GM13977 (cell line): ENCODE measurements around the gene GLDC.
A peak's percentile ranks its signal among the peaks of the same experiment; 100 is the strongest.

Experiments used
- DNase-seq: peaks from one replicate; pipeline ENCODE4 v3.0.0; 2012; ENCODE audit warnings: low spot score
- CTCF ChIP-seq: IDR thresholded peaks from 2 replicates; pipeline ENCODE4 v1.5.1; 2012; ENCODE audit warnings: mild to moderate bottlenecking, control low read depth; ENCODE audit not compliant: insufficient read depth; ENCODE audit errors: extremely low read depth, missing control alignments
- in situ Hi-C: fragments of 300-500 bp; cut with MboI; formaldehyde crosslinking; loops from one replicate; pipeline ENCODE4 v1.12.0; 2022; ENCODE audit warnings: low sequenced_read_pairs, low pct_unique_long_range_greater_than_20kb, mixed read lengths, inconsistent platforms; ENCODE audit not compliant: unreplicated experiment

GLDC gene

GRCh38 chr9:6686396-6686795 lies 40.9 kb upstream of the GLDC start:
- DNase-seq: no peak
- peak; percentile 35 for TF ChIP-seq CTCF
- in situ Hi-C loops: loop anchor here (10.0 kb wide), 1 partner anchor 102 kb away; no protein-coding TSS in a partner anchor

DNA sequence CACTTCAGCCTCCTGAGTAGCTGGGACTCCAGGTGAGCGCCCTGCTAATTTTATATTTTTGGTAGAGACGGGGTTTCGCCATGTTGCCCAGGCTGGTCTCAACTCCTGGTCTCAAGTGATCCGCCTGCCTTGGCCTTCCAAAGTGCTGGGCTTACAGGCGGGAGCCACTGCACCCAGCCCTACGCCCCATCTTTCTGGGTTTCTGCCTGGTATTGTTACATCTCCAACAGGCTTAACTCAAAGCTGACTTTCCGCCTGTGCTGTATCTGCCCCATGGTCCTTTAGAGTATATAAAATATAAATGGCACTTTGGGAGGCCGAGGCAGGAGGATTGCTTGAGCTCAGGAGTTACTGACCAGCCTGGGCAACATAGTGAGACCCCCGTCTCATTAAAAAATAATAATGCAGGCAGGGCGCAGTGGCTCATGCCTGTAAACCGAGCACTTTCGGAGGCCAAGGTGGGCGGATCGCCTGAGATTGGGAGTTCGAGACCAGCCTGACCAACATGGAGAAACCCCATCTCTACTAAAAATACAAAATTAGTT lies 36.5 kb upstream of the GLDC start:
- TF ChIP-seq CTCF: no peak
- in situ Hi-C loops: loop anchor here (10.0 kb wide), 1 partner anchor 97 kb away; no protein-coding TSS in a partner anchor
- no peak for DNase-seq

DNA sequence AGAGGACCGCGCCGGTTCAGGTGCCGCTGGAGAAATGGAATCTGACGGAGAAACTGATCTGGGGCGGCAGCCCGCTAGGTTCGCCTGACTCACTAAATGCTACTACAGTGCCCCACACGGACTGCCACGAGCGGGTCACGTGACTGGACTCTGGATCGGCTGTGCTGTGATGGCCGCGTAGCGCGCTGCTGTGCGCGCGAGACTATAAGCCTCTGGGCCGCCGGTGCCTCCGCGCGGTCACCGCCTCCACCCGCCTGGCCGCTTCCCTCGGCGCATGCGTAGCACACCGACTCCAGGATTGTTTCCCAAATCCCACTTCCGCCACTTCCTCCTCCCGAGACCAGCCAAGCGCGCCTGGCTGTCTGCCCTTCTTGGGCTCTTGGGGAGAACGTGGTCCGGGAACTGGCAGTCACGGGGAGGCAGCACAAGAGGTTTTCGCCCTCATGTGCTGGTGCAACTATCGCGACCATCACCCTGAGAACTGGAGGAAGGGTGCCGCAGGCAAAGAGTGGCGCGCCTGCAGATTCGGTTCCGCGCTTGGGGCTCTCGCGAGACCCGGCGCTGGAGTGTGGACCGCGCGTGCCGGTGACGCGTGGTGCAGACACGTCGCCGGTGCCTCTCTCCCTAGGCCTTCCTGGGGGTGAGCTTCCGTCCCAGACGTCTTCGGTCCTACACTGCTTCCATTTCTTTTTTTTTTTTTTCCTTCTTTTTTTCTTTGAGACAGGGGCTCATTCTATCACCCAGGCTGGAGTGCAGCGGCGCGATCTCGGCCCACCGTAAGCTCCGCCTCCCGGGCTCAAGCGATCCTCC lies 35.8 kb upstream of the GLDC start:
- TF ChIP-seq CTCF: no peak
- in situ Hi-C loops: loop anchor here (10.0 kb wide), 1 partner anchor 97 kb away; no protein-coding TSS in a partner anchor
- DNase-seq: peak; percentile 92

DNA sequence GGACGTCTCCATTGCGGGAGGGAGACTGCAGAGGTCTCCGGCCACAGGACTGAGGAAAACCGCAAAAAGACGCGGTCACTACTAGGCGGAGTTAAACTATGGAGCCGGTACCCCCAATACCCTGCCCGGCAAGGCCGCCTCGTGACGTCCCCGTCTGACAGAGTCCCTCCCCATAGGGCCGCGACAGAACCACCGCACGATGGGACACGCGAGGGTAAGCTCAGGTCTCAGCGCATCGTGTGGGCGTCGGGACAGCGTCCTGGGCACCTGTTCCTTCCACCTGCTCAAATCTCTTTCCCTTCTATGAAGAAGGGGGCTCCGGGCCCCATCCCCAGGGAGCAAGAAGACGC lies 35.2 kb upstream of the GLDC start:
- DNase-seq: peak; percentile 61
- TF ChIP-seq CTCF: no peak
- in situ Hi-C loops: loop anchor here (10.0 kb wide), 1 partner anchor 96 kb away; no protein-coding TSS in a partner anchor

DNA sequence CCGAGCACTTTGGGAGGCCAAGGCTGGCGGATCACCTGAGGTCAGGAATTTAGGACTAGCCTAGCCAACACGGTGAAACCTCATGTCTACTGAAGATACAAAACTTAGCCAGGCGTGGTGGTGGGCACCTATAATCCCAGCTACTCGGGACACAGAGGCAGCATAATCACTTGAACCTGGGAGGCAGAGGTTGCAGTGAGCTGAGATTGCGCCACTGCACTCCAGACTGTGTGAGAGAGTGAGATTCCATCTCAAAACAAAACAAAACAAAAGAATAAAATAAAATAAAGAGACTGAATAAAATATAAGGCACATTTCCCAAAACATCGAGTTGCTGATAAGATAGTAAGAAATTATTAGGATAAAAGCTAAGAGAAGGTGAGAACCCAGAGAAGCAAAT lies 32.3 kb upstream of the GLDC start:
- no peak for TF ChIP-seq CTCF
- DNase-seq: no peak
- in situ Hi-C loops: no loop called here

DNA sequence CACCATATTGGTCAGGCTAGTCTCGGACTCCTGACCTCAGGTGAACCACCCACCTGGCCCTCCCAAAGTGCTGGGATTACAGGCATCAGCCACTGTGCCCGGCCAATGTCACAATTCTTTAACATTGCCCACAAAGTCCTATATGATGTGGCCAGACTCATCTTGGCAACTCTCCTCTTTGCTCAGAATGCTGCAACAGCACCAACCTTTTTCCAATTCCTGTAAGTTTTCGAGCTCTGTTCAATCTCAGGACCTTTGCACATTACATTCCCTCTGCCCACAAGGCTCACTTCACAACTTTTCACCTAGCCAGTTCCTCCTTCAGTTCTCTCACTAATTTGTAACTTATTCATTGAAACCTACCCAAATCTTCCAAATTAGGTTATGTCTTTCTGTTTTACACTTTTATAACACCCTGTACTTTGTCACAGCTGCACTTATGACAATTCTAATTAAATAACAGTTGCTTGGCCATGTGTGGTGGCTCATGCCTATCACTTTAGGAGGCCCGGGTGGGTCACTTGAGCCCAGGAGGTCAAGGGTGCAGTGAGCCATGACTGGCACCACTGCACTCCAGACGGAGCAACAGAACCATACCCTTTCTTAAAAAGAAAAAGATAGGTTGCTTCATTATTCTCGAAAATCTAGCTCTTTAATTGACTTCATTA lies 30.9 kb upstream of the GLDC start:
- TF ChIP-seq CTCF: no peak
- in situ Hi-C loops: no loop called here
- no peak for DNase-seq
